ENCODE measurements around the gene BTN1A1. TPM values are rescaled to one million over a fixed set of nuclear protein-coding genes. Genes with fewer than 3 reads are reported as not detected.

Gene BTN1A1
- total RNA-seq, 6 experiments from 2014 or later = not detected

DNA sequence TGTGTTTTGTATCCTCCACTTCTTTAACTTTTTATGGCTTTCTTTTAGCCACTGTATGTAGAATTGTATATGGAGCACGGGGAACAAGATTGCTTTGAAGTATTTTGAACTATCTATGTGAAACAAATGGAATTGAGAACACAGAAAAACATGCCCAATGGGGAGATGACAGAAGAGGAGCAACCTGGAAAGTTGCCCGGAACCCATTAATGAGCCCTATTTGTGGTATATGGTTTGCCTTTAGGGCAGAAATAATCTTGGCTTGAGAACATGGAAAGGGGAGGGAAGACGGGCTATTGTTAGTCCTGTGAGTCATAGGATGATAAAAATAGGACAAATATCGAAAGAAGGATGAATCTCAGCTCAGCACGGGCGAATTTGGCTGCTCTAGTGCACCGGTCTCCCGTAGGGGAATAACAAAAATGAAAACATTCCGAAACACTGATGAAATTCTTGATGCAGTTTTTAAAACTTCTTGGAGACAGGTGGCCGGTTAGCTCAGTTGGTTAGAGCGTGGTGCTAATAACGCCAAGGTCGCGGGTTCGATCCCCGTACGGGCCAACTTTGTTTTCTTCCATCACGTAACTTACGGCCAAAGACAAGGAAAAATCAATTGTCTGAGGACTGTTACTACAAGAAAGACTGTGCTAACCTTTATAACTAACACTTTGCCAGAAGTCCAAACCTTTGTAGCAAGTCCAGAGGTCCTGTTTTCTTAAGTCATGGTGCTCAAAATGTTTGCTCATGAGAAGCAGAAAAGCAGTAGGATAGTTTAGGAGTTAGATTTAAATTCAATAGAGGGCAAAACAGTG is 53.7 kb downstream of the BTN1A1 start:
- DNase-seq (peak; percentile 66 to 74 (median 69)), ATAC-seq (peak; percentile 70 to 86 (median 78))
- Histone ChIP-seq H3K27me3 (peaks cover 0 to 3% of the 10 kb centered on the region in 2 donors), H3K4me3 (peak overlapping the region; percentile 27 to 47 (median 47)), H3K27ac (peak overlapping the region in 2 of 3 donors; percentile 30 to 49), H3K36me3 (no peaks in the 10 kb centered on the region), H3K4me1 (peaks cover 0 to 18% (median 8%) of the 10 kb centered on the region in 4 donors), H3K9me3 (no peaks in the 10 kb centered on the region)
- WGBS (ENCODE audit: insufficient coverage, low coverage, low lambda C conversion rate, missing lambda C conversion rate) = under 1% methylated on average over 19 of the region's 19 CpGs
- intact Hi-C loops (cut with DNase I) = no loop called here
- no peak for TF ChIP-seq POLR2A (IDR thresholded peaks at IDR 0.05)
- TF ChIP-seq, protein P1, sequence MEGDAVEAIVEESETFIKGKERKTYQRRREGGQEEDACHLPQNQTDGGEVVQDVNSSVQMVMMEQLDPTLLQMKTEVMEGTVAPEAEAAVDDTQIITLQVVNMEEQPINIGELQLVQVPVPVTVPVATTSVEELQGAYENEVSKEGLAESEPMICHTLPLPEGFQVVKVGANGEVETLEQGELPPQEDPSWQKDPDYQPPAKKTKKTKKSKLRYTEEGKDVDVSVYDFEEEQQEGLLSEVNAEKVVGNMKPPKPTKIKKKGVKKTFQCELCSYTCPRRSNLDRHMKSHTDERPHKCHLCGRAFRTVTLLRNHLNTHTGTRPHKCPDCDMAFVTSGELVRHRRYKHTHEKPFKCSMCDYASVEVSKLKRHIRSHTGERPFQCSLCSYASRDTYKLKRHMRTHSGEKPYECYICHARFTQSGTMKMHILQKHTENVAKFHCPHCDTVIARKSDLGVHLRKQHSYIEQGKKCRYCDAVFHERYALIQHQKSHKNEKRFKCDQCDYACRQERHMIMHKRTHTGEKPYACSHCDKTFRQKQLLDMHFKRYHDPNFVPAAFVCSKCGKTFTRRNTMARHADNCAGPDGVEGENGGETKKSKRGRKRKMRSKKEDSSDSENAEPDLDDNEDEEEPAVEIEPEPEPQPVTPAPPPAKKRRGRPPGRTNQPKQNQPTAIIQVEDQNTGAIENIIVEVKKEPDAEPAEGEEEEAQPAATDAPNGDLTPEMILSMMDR (IDR thresholded peaks at IDR 0.05) = no peak

DNA sequence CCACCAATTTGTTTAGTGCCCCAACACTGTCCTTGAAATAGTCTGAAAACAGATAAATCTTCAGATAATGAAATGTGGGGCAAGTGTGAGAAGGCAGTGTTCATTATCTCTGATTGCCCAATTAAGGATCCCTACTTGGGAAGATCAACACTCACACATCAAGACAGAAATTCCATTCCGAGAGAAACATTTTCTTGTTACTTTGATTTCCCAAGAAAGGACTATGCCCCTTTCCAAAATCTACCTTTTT is 54.3 kb downstream of the BTN1A1 start:
- H3K27me3 ChIP-seq = peaks cover 0 to 3% of the 10 kb centered on the region in 2 donors
- ATAC-seq (no peak), DNase-seq (no peak)
- H3K4me3 ChIP-seq = peak overlapping the region in 1 of 3 donors; percentile 16
- 4% methylated on average over 1 of the region's 1 CpG for WGBS (ENCODE audit: insufficient coverage, low coverage, low lambda C conversion rate, missing lambda C conversion rate)
- TF ChIP-seq, protein P1 (IDR thresholded peaks at IDR 0.05) = no peak
- H3K4me1 ChIP-seq = peaks cover 0 to 18% (median 8%) of the 10 kb centered on the region in 4 donors
- intact Hi-C loops (cut with DNase I) = no loop called here
- H3K27ac ChIP-seq = peak overlapping the region in 1 of 3 donors; percentile 9
- H3K9me3 ChIP-seq = no peaks in the 10 kb centered on the region
- no peaks in the 10 kb centered on the region for H3K36me3 ChIP-seq

DNA sequence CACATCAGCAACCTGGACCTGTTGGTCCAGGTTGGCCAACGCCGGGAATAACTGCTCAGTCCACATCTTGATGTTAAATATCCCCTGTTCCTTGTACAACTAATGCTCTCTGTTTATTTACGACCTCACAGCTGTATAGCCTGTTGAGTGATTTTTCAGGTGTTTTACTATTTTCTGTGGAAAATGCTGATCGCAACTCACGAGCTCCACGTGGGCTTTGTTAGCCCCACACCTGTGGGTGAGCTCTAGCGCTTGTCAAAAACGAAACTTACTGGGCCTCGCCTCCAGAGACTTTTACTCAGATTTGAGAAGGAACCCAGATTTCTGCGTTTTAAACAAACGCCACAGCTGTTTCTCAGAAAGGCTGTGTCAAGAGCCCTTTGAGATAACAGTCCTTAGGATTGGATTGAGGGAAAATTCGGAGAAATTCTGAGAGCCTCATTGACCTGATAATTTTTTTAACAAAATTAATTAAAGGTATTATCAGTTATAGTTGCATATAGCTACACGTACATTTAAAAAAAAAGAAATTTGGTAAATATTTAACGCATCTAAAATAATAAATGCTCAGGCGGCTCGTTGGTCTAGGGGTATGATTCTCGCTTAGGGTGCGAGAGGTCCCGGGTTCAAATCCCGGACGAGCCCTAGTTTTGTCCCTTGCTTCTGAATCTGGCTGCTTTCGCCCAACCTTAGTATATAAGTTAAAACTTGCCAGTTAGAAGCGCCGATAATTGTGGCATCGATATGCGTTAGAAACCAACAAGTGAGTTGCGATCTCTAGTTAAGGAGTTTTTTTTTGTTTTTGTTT is 54.8 kb downstream of the BTN1A1 start:
- peak in 2 of 4 donors; percentile 13 to 16 for ATAC-seq
- Histone ChIP-seq H3K27ac (peak overlapping the region in 1 of 3 donors; percentile 9), H3K27me3 (peaks cover 0 to 3% of the 10 kb centered on the region in 2 donors), H3K36me3 (no peaks in the 10 kb centered on the region), H3K4me1 (peaks cover 0 to 18% (median 8%) of the 10 kb centered on the region in 4 donors), H3K4me3 (peak overlapping the region in 2 of 3 donors; percentile 4 to 16), H3K9me3 (no peaks in the 10 kb centered on the region)
- DNase-seq = no peak
- 6% methylated on average over 27 of the region's 27 CpGs for WGBS (ENCODE audit: insufficient coverage, low coverage, low lambda C conversion rate, missing lambda C conversion rate)
- no peak for TF ChIP-seq POLR2A (IDR thresholded peaks at IDR 0.05)
- TF ChIP-seq, protein P1 (IDR thresholded peaks at IDR 0.05) = no peak
- intact Hi-C loops (cut with DNase I) = no loop called here

DNA sequence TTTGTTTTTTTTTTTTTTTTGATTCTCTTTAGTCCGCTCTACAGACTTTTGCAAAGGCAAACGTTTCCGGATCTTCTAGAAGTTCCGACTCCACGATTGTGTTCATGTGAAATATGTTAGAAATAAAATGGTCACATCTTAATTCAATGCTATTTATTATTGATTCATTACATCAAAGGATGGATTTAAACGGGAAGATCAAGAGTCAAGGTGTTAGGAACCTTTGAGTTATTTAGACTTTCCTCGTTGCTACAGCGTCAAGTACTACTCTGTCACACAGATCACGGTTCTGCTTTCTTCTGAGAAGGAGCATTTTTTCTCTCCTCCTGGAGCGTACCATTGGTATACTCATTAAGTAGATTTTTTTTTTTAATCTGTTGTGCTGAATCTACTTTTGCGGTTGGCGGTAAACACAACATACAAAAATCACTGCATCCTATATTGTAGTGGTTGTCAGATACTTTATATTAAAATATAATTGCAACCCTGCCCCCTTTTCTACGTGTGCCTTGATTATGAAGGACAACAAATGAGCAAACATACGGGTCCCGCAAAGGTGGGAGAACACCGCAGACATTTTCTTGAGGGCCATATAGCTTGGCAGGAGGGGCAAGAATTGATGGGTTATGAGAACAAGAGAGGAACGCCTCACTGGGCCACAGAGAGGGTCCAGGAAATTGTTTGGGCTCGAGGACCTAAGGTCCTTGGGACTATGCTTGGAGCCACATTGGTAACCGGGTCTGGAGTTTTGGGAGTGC is 55.6 kb downstream of the BTN1A1 start:
- WGBS (ENCODE audit: insufficient coverage, low coverage, low lambda C conversion rate, missing lambda C conversion rate) = 45% methylated on average over 19 of the region's 19 CpGs

More for the DNA sequence above, 55.6 kb downstream of the BTN1A1 start:
- TF ChIP-seq, protein P1 (IDR thresholded peaks at IDR 0.05) = no peak
- TF ChIP-seq POLR2A (IDR thresholded peaks at IDR 0.05) = no peak
- peaks cover 0 to 18% (median 8%) of the 10 kb centered on the region in 4 donors for H3K4me1 ChIP-seq
- H3K36me3 ChIP-seq = no peaks in the 10 kb centered on the region
- H3K4me3 ChIP-seq = no peak overlapping the region
- intact Hi-C loops (cut with DNase I) = no loop called here
- DNase-seq (no peak), ATAC-seq (no peak)
- no peak overlapping the region for H3K27ac ChIP-seq
- H3K9me3 ChIP-seq = no peaks in the 10 kb centered on the region
- H3K27me3 ChIP-seq = no peaks in the 10 kb centered on the region

All from right lobe of liver (tissue), 6 donors.